MM.1S (cell line): Measurements from ENCODE around the gene FECH.

ENCODE experiments used
- DNase-seq: peaks from one replicate; pipeline ENCODE4 v3.0.0-alpha.2; 2015
- H2AFZ ChIP-seq: fragments of 300-600 bp; sonication (generic); 2 replicates; pipeline ENCODE4 v1.6.0; 2016; ENCODE audit warnings: antibody characterized with exemption, low read length
- H3F3A ChIP-seq: fragments of 300-600 bp; sonication (generic); 2 replicates; pipeline ENCODE4 v1.6.1; 2016; ENCODE audit warnings: mild to moderate bottlenecking, antibody characterized with exemption, low read length, moderate library complexity, mixed read lengths; ENCODE audit not compliant: insufficient read depth
- H3K27ac ChIP-seq: fragments of 300-600 bp; sonication (generic); 2 replicates; pipeline ENCODE4 v1.5.1; 2016; ENCODE audit warnings: mild to moderate bottlenecking, low read length
- H3K27me3 ChIP-seq: fragments of 300-600 bp; sonication (generic); replicated peaks from 2 replicates; pipeline ENCODE4 v1.6.0; 2016; ENCODE audit warnings: low read length; ENCODE audit not compliant: insufficient read depth
- H3K36me3 ChIP-seq: fragments of 300-600 bp; sonication (generic); replicated peaks from 2 replicates; pipeline ENCODE4 v1.6.1; 2016; ENCODE audit warnings: mild to moderate bottlenecking, low read length, mixed read lengths; ENCODE audit not compliant: insufficient read depth
- H3K4me1 ChIP-seq: fragments of 300-600 bp; sonication (generic); 2 replicates; pipeline ENCODE4 v1.6.1; 2016; ENCODE audit warnings: low read length, mixed read lengths
- H3K4me2 ChIP-seq: fragments of 300-600 bp; sonication (generic); 2 replicates; pipeline ENCODE4 v1.6.0; 2016; ENCODE audit warnings: low read depth, low read length
- H3K4me3 ChIP-seq: fragments of 300-600 bp; sonication (generic); 2 replicates; pipeline ENCODE4 v1.5.1; 2016; ENCODE audit warnings: low read length, mixed read lengths
- H3K79me2 ChIP-seq: fragments of 300-600 bp; sonication (generic); 2 replicates; pipeline ENCODE4 v1.6.1; 2016; ENCODE audit warnings: mixed run types, low read length, mixed read lengths
- H3K9ac ChIP-seq: fragments of 300-600 bp; sonication (generic); 2 replicates; pipeline ENCODE4 v1.6.1; 2016; ENCODE audit warnings: low read length, mixed read lengths
- H3K9me2 ChIP-seq: fragments of 300-600 bp; sonication (generic); replicated peaks from 2 replicates; pipeline ENCODE4 v1.6.1; 2016; ENCODE audit warnings: mild to moderate bottlenecking, low read length, mixed read lengths; ENCODE audit not compliant: insufficient read depth
- H3K9me3 ChIP-seq: fragments of 300-600 bp; sonication (generic); replicated peaks from 2 replicates; pipeline ENCODE4 v1.6.1; 2016; ENCODE audit warnings: mild to moderate bottlenecking, low read length, mixed read lengths; ENCODE audit not compliant: insufficient read depth
- H4K20me1 ChIP-seq: fragments of 300-600 bp; sonication (generic); 2 replicates; pipeline ENCODE4 v1.6.1; 2016; ENCODE audit warnings: mild to moderate bottlenecking, low read length, moderate library complexity, mixed read lengths; ENCODE audit not compliant: insufficient read depth
- EZH2 ChIP-seq: fragments of 300-600 bp; sonication (generic); optimal IDR thresholded peaks from 2 replicates; pipeline ENCODE3; 2017; ENCODE audit warnings: low read depth, mild to moderate bottlenecking, antibody characterized with exemption, low read length, mixed read lengths
- EZH2phosphoT487 ChIP-seq: fragments of 300-600 bp; sonication (generic); IDR thresholded peaks from 2 replicates; pipeline ENCODE4 v1.6.1; 2018; ENCODE audit warnings: antibody characterized with exemption, low read length
- TF ChIP-seq, protein P1 (sequence below): fragments of 300-600 bp; sonication (generic); IDR thresholded peaks from 2 replicates; pipeline ENCODE4 v1.5.1; 2016; ENCODE audit warnings: antibody characterized with exemption, low read length, mixed read lengths

The FECH gene

GRCh38 chr18:57619876-57620275 is 33.4 kb upstream of the FECH start:
- H3K9ac ChIP-seq, result no peak overlapping the region
- TF ChIP-seq, protein P1, sequence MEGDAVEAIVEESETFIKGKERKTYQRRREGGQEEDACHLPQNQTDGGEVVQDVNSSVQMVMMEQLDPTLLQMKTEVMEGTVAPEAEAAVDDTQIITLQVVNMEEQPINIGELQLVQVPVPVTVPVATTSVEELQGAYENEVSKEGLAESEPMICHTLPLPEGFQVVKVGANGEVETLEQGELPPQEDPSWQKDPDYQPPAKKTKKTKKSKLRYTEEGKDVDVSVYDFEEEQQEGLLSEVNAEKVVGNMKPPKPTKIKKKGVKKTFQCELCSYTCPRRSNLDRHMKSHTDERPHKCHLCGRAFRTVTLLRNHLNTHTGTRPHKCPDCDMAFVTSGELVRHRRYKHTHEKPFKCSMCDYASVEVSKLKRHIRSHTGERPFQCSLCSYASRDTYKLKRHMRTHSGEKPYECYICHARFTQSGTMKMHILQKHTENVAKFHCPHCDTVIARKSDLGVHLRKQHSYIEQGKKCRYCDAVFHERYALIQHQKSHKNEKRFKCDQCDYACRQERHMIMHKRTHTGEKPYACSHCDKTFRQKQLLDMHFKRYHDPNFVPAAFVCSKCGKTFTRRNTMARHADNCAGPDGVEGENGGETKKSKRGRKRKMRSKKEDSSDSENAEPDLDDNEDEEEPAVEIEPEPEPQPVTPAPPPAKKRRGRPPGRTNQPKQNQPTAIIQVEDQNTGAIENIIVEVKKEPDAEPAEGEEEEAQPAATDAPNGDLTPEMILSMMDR, result no peak
- H4K20me1 ChIP-seq, result no peaks in the 10 kb centered on the region
- H2AFZ ChIP-seq, result no peak overlapping the region
- no peaks in the 10 kb centered on the region for H3K9me2 ChIP-seq
- no peaks in the 10 kb centered on the region for H3K27me3 ChIP-seq
- H3K36me3 ChIP-seq, result peaks cover 14% of the 10 kb centered on the region
- peaks cover 10% of the 10 kb centered on the region; the same call in 1 of the 2 replicates for H3K4me1 ChIP-seq
- H3K79me2 ChIP-seq, result peaks cover 54% of the 10 kb centered on the region
- no peak overlapping the region for H3K4me3 ChIP-seq
- DNase-seq, result no peak
- no peaks in the 10 kb centered on the region for H3K9me3 ChIP-seq
- H3K4me2 ChIP-seq, result peak overlapping the region; percentile 84; the same call in 1 of the 2 replicates
- no peak overlapping the region for H3K27ac ChIP-seq
- H3F3A ChIP-seq, result no peaks in the 10 kb centered on the region

DNA sequence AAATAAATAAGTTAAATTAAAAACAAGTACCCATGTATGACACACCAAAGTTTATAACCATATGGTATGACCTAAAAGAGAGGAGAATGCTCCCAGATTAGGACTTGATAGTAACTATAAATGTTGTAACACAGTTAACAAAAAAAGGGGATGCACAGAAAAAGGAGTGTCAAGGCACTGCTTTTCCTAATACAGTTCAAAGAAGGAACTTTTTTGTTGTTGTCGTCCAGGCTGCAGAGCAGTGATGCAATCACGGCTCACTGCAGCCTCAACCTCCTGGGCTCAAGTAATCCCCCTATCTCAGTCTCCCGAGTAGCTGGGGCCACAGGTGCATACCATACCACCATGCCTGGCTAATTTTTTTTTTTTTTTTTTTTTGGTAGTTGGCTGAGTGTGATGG is 32.4 kb upstream of the FECH start:
- no peak for DNase-seq
- Histone ChIP-seq H3K4me1 (peaks cover 10% of the 10 kb centered on the region; the same call in 1 of the 2 replicates), H3K36me3 (peaks cover 14% of the 10 kb centered on the region), H3F3A (no peaks in the 10 kb centered on the region), H3K4me2 (no peak overlapping the region), H3K9me3 (no peaks in the 10 kb centered on the region), H3K4me3 (no peak overlapping the region), H2AFZ (no peak overlapping the region), H4K20me1 (no peaks in the 10 kb centered on the region), H3K79me2 (peaks cover 59% of the 10 kb centered on the region), H3K27ac (no peak overlapping the region), H3K27me3 (no peaks in the 10 kb centered on the region), H3K9me2 (no peaks in the 10 kb centered on the region), H3K9ac (no peak overlapping the region)
- TF ChIP-seq EZH2phosphoT487, result no peak
- TF ChIP-seq, protein P1, result no peak
- TF ChIP-seq EZH2, result no peak

DNA sequence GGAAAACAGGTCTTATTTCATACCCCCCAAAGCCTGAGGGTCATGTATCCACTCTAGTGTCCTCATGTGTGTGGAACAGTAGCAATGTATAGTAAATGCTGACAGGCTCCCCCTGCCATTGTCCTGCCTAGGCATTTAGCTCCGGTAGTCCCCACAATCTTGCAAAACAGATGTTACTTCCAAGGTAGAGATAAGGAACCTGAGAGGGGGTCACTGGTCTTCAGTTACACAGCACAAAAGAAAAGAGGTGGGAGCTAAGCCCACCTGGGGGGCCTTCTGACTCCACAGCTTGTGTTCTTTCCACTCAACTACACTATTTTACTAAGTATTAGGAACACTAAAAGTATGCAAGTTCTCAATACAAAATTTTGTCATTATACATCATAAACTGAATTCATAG is 17.4 kb upstream of the FECH start:
- no peaks in the 10 kb centered on the region for H3K9me2 ChIP-seq
- no peak for TF ChIP-seq EZH2
- TF ChIP-seq, protein P1, result no peak
- TF ChIP-seq EZH2phosphoT487, result no peak
- DNase-seq, result no peak
- no peak overlapping the region for H2AFZ ChIP-seq
- no peaks in the 10 kb centered on the region for H4K20me1 ChIP-seq
- peaks cover 49% of the 10 kb centered on the region for H3K36me3 ChIP-seq
- no peaks in the 10 kb centered on the region for H3K27me3 ChIP-seq
- no peaks in the 10 kb centered on the region; the same call in 1 of the 2 replicates for H3K79me2 ChIP-seq
- H3K4me2 ChIP-seq, result no peak overlapping the region
- H3K9me3 ChIP-seq, result no peaks in the 10 kb centered on the region
- H3K27ac ChIP-seq, result no peak overlapping the region
- H3K9ac ChIP-seq, result no peak overlapping the region
- H3K4me3 ChIP-seq, result no peak overlapping the region
- H3K4me1 ChIP-seq, result no peaks in the 10 kb centered on the region
- no peaks in the 10 kb centered on the region for H3F3A ChIP-seq
